ES-I3 (cell line): ENCODE measurements around the gene PTPN21.

Experiments used
- H3K36me3 ChIP-seq: 2 replicates; pipeline ENCODE4 v1.6.1; 2013; ENCODE audit warnings: mild to moderate bottlenecking, low read length, control low read depth, moderate library complexity; ENCODE audit not compliant: insufficient read depth
- H3K4me1 ChIP-seq: 2 replicates; pipeline ENCODE4 v1.6.1; 2013; ENCODE audit warnings: mild to moderate bottlenecking, control low read depth, low read length; ENCODE audit not compliant: insufficient read depth
- H3K9ac ChIP-seq: 2 replicates; pipeline ENCODE4 v1.6.1; 2013; ENCODE audit warnings: low read depth, mild to moderate bottlenecking, low read length, moderate library complexity
- H3K9me3 ChIP-seq: 2 replicates; pipeline ENCODE4 v1.6.1; 2013; ENCODE audit warnings: mild to moderate bottlenecking, low read length, moderate library complexity; ENCODE audit not compliant: control insufficient read depth, insufficient read depth

PTPN21 gene

DNA sequence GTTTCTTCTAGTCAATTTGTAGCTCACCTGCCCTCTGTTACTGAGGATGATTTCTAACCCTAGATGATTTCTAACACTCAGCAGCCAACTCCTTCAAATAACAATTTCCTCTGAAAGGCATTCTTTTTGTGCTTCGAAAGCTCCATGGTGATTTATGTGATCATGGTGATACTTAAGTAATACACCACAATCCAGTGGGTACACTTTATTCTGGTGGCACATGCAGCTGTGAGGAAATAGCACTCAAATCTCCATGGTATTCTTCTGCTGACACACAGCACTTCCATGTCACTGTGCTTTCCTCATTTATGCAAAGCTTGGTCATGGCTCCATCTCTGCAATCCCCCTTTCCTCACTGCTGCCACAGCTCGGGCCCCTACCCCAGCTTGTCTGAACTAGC is 73.7 kb downstream of the PTPN21 start:
- Histone ChIP-seq H3K36me3 (peaks cover 2% of the 10 kb centered on the region; the same call in 1 of the 2 replicates), H3K9me3 (no peaks in the 10 kb centered on the region), H3K9ac (no peak overlapping the region), H3K4me1 (no peaks in the 10 kb centered on the region)

- no peaks in the 10 kb centered on the region for H3K9me3 ChIP-seq
- no peaks in the 10 kb centered on the region for H3K4me1 ChIP-seq
- H3K9ac ChIP-seq = no peak overlapping the region
- peaks cover 2% of the 10 kb centered on the region; the same call in 1 of the 2 replicates for H3K36me3 ChIP-seq
These were observed 75.2 kb downstream of the PTPN21 start for GRCh38 chr14:88479574-88479987.

DNA sequence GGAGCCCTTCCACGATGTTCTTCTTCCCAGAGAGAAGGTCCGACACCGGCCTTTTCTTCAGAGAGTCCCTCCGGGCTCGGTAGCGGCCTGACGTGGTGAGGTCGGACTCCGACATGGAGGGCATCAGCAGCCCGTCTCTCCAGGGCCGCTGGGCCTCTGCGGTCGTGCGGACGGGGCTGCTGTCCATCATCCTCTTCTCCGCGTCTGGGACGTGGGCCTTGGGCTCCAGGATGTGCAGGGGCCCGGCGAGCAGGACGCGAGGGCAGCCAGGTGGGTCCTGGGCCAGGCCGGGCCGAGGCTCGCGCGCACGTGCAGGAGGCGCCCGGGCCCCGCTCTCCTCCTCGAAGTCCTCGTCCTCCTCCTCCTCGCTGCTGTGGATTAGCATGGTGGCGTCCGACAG is 75.9 kb downstream of the PTPN21 start:
- peaks cover 2% of the 10 kb centered on the region; the same call in 1 of the 2 replicates for H3K36me3 ChIP-seq
- no peaks in the 10 kb centered on the region for H3K9me3 ChIP-seq
- no peak overlapping the region for H3K9ac ChIP-seq
- H3K4me1 ChIP-seq = no peaks in the 10 kb centered on the region

DNA sequence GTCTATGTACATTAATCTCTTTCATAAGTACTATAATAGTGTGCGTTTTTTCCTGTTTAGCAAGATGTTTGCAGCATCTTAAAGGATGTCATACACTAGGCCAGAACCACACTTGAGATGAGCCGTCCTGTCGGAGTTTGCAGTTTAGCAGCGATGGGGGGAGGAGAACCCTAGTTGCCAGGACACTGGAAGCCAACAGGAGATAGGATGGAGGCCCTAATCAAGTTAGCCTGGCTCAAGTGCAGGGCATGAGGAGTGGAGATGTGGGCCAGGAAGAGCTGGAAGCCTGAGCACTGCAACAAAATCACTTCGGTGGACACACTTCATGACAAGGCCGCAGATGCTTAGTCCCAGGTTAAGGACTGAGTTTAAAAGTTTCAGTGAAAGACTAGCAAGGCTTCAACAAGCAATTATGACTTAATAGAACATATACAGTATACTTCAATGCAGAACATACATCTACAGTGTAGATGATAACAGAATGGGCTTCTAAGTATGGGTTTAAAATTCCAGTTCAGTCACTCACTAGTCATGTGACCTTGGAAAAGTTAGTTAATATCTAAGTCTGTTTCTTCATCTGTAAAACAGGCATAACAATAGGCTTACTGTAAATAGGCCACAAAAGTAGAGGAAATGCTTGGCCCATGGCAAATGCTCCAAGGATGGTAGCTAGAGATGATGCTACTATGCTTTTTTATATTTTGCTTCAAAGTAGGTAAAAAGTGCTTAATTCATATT is 77.1 kb downstream of the PTPN21 start:
- no peak overlapping the region for H3K9ac ChIP-seq
- H3K36me3 ChIP-seq = peaks cover 2% of the 10 kb centered on the region; the same call in 1 of the 2 replicates
- no peaks in the 10 kb centered on the region for H3K9me3 ChIP-seq
- no peaks in the 10 kb centered on the region for H3K4me1 ChIP-seq

GRCh38 chr14:88476825-88477224 is 78.0 kb downstream of the PTPN21 start:
- H3K9ac ChIP-seq = no peak overlapping the region
- H3K36me3 ChIP-seq = peaks cover 2% of the 10 kb centered on the region

GRCh38 chr14:88476214-88476774 is 78.5 kb downstream of the PTPN21 start:
- no peaks in the 10 kb centered on the region for H3K4me1 ChIP-seq
- no peaks in the 10 kb centered on the region for H3K9me3 ChIP-seq
- H3K36me3 ChIP-seq = peaks cover 2% of the 10 kb centered on the region
- H3K9ac ChIP-seq = no peak overlapping the region

More at GRCh38 chr14:88476825-88477224, 78.0 kb downstream of the PTPN21 start:
- no peaks in the 10 kb centered on the region for H3K4me1 ChIP-seq
- H3K9me3 ChIP-seq = no peaks in the 10 kb centered on the region

GRCh38 chr14:88473791-88474190 is 81.0 kb downstream of the PTPN21 start:
- H3K4me1 ChIP-seq = no peaks in the 10 kb centered on the region
- no peak overlapping the region for H3K9ac ChIP-seq
- H3K9me3 ChIP-seq = no peaks in the 10 kb centered on the region
- H3K36me3 ChIP-seq = no peaks in the 10 kb centered on the region; the same call in none of the 2 replicates

DNA sequence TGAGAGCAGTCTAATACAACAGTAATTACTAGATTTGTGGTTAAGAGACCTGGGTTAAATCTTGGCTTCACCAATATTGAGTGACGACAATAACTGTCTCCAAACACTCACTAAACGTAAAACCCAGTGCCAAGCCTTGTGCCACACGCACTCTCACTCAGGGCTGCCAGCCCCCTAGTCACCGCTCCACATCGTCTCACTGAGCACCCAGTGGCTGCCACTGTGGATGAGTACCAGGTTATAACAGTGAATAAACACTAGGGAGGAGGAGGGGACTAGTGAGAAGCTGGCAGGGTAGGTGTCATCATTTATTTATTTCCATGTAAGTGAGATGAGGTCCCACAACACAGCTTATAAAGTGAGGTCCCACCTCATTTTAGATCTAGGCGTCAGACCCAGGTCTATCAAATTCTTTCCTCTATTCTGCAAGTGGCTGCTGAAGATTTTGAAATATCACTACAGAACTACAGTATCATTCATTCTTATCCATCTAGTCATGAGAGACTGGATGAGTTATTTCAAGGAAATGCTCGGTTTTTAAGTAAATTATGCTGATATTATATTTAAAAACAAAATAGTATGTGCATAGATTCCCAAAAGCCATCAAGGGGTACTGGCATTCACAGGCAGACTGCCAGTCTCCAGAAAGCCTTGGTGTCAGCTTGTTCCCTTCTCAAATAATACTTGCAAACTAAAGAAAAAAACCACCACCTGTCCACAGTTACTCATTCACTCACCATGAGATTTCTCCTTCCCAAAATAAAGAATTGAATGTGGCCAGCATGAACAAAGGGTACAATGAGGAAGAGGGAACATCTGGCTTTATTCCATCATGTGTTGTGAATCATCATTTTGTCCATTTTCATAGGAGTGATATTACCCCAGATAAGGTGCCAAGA is 84.0 kb downstream of the PTPN21 start:
- Histone ChIP-seq H3K9me3 (no peaks in the 10 kb centered on the region), H3K9ac (no peak overlapping the region), H3K4me1 (no peaks in the 10 kb centered on the region), H3K36me3 (peaks cover 4% of the 10 kb centered on the region)

DNA sequence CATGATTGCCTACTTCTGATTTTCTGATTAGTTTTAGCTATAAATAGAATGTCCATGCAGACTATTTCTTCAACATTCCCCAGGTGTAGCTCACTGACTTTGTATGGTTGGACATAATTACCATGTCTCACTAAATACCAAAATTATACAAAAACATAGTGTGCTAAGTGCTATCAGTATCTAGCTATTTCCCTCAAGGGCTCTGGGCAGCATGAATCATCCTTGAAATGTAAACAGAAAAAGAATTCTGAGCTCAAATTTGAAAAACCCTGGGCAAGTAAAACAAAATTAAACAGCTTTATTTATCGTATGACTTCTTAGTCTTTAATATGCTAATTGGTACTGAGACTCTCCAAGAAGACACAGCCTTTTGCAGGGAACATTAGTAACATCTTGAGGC is 86.4 kb downstream of the PTPN21 start:
- H3K9me3 ChIP-seq = no peaks in the 10 kb centered on the region
- H3K36me3 ChIP-seq = peaks cover 4% of the 10 kb centered on the region
- no peak overlapping the region for H3K9ac ChIP-seq
- no peaks in the 10 kb centered on the region for H3K4me1 ChIP-seq

DNA sequence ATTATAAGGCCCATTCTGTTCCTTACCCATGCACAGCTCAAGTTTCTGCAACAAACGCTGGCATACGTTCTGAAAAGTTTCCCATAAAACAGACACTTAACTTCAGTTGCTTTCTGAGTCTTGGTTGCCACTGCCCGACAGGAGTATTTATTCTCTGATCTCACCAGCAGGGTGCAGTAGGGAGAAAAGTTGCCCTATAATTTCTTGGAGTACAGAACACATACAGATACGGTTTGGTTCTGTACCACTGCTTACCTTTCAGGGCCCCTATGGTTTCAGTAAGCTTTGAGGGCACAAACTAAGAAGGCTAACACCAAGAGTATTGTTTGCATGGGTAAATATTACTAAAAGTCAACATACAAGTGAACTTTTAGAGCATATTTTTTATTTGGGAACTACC is 91.5 kb downstream of the PTPN21 start:
- no peaks in the 10 kb centered on the region for H3K4me1 ChIP-seq
- peaks cover 4% of the 10 kb centered on the region; the same call in 1 of the 2 replicates for H3K36me3 ChIP-seq
- H3K9me3 ChIP-seq = peaks cover 13% of the 10 kb centered on the region
- no peak overlapping the region for H3K9ac ChIP-seq

DNA sequence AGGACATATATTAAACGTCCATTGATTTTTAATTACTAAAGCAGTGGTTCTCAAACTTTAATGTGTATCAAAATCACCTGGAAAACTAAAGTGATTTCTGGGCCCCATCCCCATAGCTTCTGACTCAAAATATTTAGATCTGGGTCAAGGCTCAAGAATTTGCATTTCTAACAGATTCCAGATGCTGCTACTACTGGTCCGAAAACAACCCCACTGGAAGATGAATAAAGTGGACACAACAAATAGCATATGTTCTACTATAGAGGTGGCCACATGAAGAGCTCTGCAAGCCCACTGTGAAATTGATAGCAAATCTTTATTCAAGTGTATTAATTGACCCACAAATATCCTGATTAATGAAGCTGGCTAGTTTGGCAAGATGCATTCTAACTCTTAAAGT is 99.9 kb downstream of the PTPN21 start:
- peaks cover 5% of the 10 kb centered on the region; the same call in 1 of the 2 replicates for H3K36me3 ChIP-seq
- H3K9me3 ChIP-seq = no peaks in the 10 kb centered on the region
- no peak overlapping the region for H3K9ac ChIP-seq
- no peaks in the 10 kb centered on the region for H3K4me1 ChIP-seq

GRCh38 chr14:88452231-88452630 is 102.6 kb downstream of the PTPN21 start:
- H3K4me1 ChIP-seq = no peaks in the 10 kb centered on the region

GRCh38 chr14:88439088-88439487 is 115.7 kb downstream of the PTPN21 start:
- Histone ChIP-seq H3K4me1 (no peaks in the 10 kb centered on the region), H3K9ac (no peak overlapping the region), H3K9me3 (no peaks in the 10 kb centered on the region), H3K36me3 (no peaks in the 10 kb centered on the region)

More at GRCh38 chr14:88452231-88452630, 102.6 kb downstream of the PTPN21 start:
- no peaks in the 10 kb centered on the region for H3K9me3 ChIP-seq
- H3K36me3 ChIP-seq = peaks cover 5% of the 10 kb centered on the region; the same call in 1 of the 2 replicates
- H3K9ac ChIP-seq = no peak overlapping the region

GRCh38 chr14:88437658-88438057 is 117.1 kb downstream of the PTPN21 start:
- H3K9me3 ChIP-seq = no peaks in the 10 kb centered on the region
- no peaks in the 10 kb centered on the region for H3K4me1 ChIP-seq
- H3K9ac ChIP-seq = no peak overlapping the region

More at GRCh38 chr14:88437658-88438057, 117.1 kb downstream of the PTPN21 start:
- no peaks in the 10 kb centered on the region for H3K36me3 ChIP-seq
